OCI-LY7 (cell line): ENCODE measurements around the gene TBX15.

ENCODE experiments used
- CTCF ChIP-seq: fragments of 200-600 bp; sonication (generic); conservative IDR thresholded peaks from 2 replicates; pipeline ENCODE4 v1.5.1; 2014; ENCODE audit warnings: mild to moderate bottlenecking, antibody characterized with exemption, low read length, moderate library complexity, mixed read lengths
- EZH2phosphoT487 ChIP-seq: fragments of 200-600 bp; sonication (generic); IDR thresholded peaks from 2 replicates; pipeline ENCODE4 v1.6.1; 2018; ENCODE audit warnings: low read depth, borderline replicate concordance, mild to moderate bottlenecking, mixed run types, antibody characterized with exemption, low read length, moderate library complexity, mixed read lengths

GRCh38 chr1:118963138-118963455, 25.0 kb downstream of the TBX15 start:
- TF ChIP-seq CTCF (no peak), EZH2phosphoT487 (no peak)
